ENCODE results near the gene GJC2. TPM values are rescaled to one million over a fixed set of nuclear protein-coding genes. Genes with fewer than 3 reads are reported as not detected.

GJC2 gene
- total RNA-seq, 2 experiments from 2014 or later: 1.1 to 1.2 TPM

DNA sequence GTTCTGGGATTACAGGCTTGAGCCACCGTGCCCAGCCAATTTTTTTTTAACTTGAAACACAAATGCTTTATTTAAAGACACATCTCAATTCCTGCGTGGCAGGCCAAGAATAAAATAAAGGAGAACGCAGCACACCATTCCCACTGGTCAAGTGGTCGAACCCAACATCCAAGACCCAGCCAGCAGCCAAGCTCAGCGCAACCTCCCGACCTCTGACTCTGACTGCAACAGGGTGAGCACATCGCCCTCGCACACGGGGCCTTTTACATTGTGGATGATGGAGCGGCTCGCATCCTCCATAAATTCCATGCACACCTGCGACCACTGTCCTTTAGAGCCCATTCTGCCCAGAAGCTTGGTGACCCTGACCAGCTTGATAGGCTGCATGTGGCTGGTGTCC is 15.1 kb upstream of the GJC2 start:
- DNase-seq: no peak
- H3K4me3 Mint-ChIP-seq: no peak overlapping the region
- H3K27me3 Mint-ChIP-seq: peaks cover 12% of the 10 kb centered on the region
- H3K27ac Mint-ChIP-seq: no peak overlapping the region
- no peaks in the 10 kb centered on the region for H3K9me3 Mint-ChIP-seq
- H3K4me1 Mint-ChIP-seq: peaks cover 7% of the 10 kb centered on the region
- no peaks in the 10 kb centered on the region for H3K36me3 Mint-ChIP-seq

DNA sequence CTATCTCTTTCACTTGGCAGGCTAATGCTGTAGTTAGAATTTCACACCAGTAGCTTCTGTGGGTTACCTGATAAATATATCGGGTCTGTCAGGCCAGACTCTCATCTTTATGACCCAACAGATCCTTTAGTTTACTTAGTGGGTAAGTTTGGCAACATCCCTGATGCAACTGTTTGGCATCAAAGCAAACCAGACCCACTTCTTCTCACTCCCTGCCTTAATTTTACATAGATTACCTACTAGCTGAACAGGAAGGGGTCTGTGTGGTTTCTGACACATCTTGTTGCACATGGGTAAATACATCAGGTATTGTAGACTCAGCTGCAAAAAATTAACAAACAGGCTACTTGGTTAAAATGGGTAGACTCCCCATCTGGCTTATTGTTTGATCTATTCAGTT is 12.8 kb upstream of the GJC2 start:
- DNase-seq: no peak
- Mint-ChIP-seq H3K4me1 (peaks cover 5% of the 10 kb centered on the region), H3K4me3 (no peak overlapping the region), H3K27ac (no peak overlapping the region), H3K36me3 (peaks cover 14% of the 10 kb centered on the region), H3K27me3 (no peaks in the 10 kb centered on the region), H3K9me3 (no peaks in the 10 kb centered on the region)

DNA sequence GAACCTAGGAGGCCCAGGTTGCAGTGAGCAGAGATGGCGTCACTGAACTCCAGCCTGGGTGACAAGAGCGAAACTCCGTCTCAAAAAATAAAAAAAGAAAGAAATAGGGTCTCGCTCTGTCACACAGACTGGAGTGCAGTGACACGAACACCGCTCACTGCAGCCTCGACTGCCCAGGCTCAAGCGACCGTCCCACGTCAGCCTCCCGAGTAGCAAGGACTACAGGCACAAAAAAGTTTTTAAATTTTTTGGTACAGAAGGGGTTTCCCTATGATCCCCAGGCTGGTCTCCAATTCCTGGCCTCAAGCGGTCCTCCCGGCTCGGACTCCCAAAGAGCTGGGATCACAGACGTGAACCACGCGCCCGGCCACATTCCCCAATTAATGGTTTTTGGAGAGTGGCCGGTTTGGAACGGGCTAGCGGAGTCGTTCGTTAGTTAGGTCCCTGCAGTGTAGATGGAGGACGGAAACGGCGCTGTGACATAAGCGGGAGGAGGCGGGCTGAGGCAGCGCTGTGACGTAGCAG is 10.3 kb upstream of the GJC2 start:
- peaks cover 28% of the 10 kb centered on the region for H3K4me1 Mint-ChIP-seq
- no peaks in the 10 kb centered on the region for H3K9me3 Mint-ChIP-seq
- no peak for DNase-seq
- H3K27me3 Mint-ChIP-seq: no peaks in the 10 kb centered on the region
- peak overlapping the region; percentile 99 for H3K27ac Mint-ChIP-seq
- peak overlapping the region; percentile 99 for H3K4me3 Mint-ChIP-seq
- H3K36me3 Mint-ChIP-seq: peaks cover 30% of the 10 kb centered on the region

DNA sequence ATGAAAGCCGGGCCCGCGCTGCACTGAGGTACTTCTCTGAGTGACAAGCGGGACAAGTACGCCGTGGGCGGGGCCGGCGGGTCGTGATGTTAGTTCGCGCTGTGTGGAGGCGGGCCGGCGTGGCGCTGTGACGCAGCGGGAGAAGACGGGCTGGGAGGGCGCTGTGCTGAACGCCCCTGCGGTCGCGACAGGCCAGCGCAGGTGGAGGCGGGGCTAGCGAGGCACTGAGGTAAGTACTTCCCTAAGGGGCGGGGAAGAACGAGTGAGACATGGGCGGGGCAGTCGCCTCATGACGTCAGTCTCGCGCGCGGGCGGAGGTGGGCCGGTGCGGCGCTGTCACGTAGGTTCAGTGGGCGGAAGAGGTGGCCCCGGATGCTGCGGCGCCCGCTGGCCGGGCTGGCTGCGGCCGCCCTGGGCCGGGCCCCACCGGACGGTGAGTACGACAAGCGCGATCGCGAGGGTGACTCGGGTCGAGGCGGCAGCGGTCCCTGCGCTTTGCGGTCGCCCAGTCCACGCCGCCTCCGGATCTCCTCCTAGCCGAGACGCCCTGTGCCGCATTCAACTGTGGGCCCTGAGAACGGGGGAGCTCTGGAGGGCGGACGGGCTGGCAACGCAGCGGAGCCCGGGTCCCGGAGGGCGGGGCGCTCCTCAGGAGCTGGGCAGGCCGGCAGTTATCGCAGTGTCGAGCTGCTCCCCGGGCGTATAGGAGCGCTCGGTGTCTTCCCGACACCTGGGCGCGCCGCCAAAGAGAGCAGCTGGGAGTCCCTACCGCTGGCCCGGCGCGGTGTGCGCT is 9.6 kb upstream of the GJC2 start, which contains the start of gene GUK1:
TSS of gene GUK1 (plus strand) at position 349 of the 793 bp plus-strand sequence. CDS start at position 373, 24 bp downstream.
- Mint-ChIP-seq H3K27ac (peak within 1 kb of the TSS; percentile 99), H3K36me3 (peaks cover 30% of the 10 kb centered on the region), H3K27me3 (no peaks in the 10 kb centered on the region), H3K4me1 (peaks cover 30% of the 10 kb centered on the region), H3K4me3 (peak within 1 kb of the TSS; percentile 99), H3K9me3 (no peaks in the 10 kb centered on the region)
- DNase-seq: peak; percentile 100

DNA sequence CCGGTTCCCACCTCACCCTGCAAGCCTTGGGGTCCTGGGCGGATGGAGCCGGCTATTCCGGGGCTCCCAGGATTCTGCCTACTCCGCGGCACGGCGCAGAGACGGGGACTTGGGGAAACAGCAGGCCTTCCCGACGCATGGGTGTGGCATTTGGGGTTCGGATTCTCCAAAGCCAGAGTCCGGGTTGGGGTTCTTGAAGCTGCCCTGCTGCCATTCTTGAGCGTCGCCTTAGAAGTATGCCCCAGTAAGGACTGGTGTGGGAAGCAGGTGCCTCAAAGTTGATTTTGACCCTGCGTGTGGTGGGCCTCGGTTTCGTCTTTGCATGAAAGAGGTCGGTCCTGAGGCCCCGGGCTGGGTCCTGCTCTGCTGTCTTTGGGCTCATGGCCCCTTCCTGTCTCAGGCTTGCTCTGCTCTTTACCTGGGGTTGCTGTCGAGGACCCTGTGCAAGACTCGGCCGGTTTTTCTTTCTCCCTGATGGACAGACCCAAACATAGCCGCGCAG is 9.0 kb upstream of the GJC2 start:
- Mint-ChIP-seq H3K36me3 (peaks cover 30% of the 10 kb centered on the region), H3K4me3 (peak overlapping the region; percentile 99), H3K9me3 (no peaks in the 10 kb centered on the region), H3K27me3 (no peaks in the 10 kb centered on the region), H3K27ac (peak overlapping the region; percentile 99), H3K4me1 (peaks cover 30% of the 10 kb centered on the region)
- no peak for DNase-seq

DNA sequence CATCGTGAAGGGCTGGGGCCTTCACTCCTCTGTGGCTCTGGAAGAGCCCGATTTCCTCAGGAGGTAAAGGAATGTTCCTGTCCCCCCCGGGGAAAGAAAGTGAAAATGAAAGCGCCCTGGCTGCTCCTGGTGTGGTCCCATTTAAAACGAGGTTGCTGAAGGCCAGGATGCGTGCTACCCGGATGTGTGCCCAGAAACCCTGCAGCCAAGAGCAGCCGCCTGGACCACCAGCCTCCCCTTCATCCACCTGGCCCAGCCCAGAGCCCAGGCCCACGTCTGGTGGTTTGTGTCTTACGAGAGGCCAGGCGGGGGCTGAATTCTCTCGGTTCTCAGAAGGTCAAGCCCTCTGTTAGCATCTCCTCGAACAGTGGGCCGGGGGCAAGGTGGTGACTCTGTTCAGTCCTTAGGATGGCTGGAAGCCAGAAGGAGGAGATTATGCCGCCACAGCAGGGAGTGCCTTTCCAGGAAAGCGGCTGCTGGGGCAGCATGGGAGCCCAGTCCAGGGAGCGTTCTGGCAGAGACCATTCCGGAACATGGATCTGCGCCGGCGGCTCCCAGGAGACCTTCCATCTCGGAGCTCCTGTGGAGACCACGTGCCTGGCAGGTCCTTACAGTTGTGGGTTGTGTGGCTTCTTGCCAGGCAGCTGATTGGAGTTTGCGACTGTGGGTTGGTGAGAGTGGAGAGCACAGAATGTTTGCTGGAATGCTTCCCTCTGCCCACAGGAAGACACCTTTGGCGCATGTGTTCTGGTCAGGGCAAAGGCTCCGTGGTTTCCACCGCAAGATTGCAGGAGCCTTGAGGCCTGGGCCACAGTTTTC is 8.3 kb upstream of the GJC2 start:
- Mint-ChIP-seq H3K4me1 (peaks cover 30% of the 10 kb centered on the region), H3K4me3 (peak overlapping the region; percentile 99), H3K9me3 (no peaks in the 10 kb centered on the region), H3K27ac (peak overlapping the region; percentile 99), H3K27me3 (no peaks in the 10 kb centered on the region), H3K36me3 (peaks cover 30% of the 10 kb centered on the region)
- peak; percentile 45 for DNase-seq

DNA sequence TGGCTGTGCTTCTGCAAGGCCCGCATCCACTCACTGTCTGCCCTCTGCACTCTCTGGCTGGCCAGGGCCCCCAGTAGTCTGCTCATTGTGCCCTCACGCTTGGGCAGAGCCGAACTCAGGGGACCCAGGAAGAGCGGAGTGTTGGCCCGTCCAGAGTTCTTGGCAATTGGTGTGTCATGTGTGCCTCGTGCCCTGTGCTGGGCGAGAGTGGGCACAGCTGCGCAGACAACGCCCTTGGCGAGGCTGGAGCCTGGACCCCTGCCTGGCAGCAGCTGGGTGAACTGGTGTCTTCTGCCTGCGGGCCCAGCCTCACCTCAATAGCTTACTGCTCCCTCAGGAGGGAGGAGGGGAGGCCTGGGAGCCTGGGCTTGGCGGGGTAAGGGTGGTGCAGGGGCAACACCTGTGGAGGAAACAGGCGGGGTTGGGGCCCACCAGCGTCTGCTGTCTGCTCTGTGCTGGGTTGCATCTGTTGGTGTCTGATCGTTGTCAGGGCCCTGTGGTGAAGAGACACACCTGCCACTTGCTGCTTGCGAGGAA is 7.5 kb upstream of the GJC2 start:
- Mint-ChIP-seq H3K9me3 (no peaks in the 10 kb centered on the region), H3K4me1 (peaks cover 26% of the 10 kb centered on the region), H3K27me3 (no peaks in the 10 kb centered on the region), H3K36me3 (peaks cover 30% of the 10 kb centered on the region), H3K27ac (peak overlapping the region; percentile 99), H3K4me3 (peak overlapping the region; percentile 99)
- no peak for DNase-seq

DNA sequence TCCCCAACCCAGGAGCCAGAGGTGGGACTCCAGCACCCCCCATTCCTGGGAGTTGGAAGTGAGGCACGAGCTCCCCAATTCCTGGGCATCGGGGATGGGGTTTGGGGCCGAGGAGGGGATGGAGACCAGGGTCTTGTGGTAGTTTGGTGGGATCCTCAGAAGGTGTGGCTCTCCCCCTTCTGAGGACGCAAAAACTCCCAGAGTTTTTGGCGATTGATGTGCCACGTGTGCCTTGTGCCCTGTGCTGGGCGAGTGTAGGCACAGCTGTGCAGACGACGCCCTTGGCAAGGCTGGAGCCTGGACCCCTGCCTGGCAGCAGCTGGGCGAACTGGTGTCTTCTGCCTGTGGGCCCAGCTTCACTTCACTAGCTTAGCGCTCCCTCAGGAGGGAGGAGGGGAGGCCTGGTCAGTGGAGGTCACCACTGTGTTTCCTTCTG is 7.0 kb upstream of the GJC2 start:
- peaks cover 30% of the 10 kb centered on the region for H3K36me3 Mint-ChIP-seq
- no peak for DNase-seq
- peak overlapping the region; percentile 99 for H3K27ac Mint-ChIP-seq
- no peaks in the 10 kb centered on the region for H3K27me3 Mint-ChIP-seq
- no peaks in the 10 kb centered on the region for H3K9me3 Mint-ChIP-seq
- peak overlapping the region; percentile 99 for H3K4me3 Mint-ChIP-seq
- peaks cover 26% of the 10 kb centered on the region for H3K4me1 Mint-ChIP-seq

DNA sequence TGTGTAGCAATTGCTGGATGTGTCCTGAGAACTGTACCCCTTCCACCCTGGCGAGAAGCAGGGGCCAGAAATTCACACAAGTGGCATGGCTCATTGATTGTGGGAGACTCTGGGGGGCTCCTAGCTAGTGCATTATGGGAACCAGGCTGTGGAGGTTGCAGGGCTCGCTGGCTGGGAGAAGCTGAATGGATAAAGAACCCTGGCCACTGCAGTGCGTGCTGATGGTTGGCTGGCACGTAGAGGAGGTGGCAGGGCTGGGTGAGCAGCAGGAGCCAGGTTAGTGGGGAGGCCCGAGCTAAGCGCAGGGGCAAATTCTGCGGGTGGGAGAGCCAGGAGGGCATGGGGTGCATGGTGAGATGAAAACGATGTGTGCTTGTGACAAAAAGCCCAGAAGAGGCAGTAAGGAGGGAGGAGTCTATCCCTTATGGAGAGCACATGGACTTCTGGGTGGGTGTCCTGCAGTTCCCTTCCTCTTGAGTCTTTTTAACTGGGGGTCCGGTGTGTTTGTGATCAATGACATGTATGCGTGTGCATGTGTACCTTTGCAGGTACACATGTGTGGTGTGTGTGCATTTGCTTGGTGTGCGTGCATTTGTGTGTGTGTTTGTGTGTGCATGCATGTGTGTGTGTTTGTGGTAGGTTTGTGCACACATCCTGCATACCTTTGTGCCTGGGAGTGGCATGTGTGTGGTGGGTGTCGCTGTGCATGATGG is 6.1 kb upstream of the GJC2 start:
- no peak for DNase-seq
- H3K4me1 Mint-ChIP-seq: peaks cover 26% of the 10 kb centered on the region
- peaks cover 30% of the 10 kb centered on the region for H3K36me3 Mint-ChIP-seq
- H3K4me3 Mint-ChIP-seq: peak overlapping the region; percentile 99
- no peaks in the 10 kb centered on the region for H3K9me3 Mint-ChIP-seq
- H3K27me3 Mint-ChIP-seq: no peaks in the 10 kb centered on the region
- peak overlapping the region; percentile 60 for H3K27ac Mint-ChIP-seq

DNA sequence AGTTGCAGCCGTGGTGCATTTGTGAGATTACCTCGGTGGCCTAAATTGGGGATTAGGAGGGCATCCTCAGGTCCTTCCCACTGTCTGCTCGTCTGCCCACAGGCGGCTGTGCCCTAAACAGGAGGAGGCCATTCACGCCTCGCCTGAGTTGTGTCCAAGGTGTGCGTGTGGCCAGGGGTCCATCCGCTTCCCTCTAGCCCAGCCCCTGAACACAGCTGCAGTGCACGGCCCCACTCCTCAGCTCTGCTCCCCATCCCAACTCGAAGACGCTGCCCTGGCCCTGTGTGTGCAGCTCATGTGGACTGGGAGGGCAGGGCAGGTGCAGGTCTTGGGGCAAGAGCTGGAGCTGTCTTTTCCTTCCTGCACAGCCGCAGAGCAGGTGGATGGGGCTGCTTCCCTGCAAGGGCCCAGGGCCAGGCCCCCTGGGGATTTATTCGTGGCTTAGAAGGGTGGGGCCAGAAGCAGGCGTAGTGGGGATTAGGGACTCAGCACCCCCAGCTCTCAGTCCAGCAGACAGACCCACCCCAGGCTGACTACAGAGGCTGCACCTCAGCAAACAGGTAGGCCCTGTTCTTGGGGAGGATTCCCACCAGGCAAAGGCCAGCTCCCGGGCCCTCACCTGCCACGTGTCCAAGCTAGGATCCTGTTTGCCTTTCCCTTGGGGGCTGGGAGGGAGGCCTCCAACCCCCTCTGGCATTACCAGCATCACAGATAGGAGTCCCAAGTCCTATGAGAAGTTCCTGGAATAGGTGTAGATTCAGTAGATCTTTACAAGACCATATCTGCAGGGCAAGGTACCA is 5.3 kb upstream of the GJC2 start:
- Mint-ChIP-seq H3K27me3 (no peaks in the 10 kb centered on the region), H3K4me3 (peak overlapping the region; percentile 6), H3K36me3 (peaks cover 30% of the 10 kb centered on the region), H3K4me1 (peaks cover 26% of the 10 kb centered on the region), H3K27ac (no peak overlapping the region), H3K9me3 (no peaks in the 10 kb centered on the region)
- DNase-seq: no peak

DNA sequence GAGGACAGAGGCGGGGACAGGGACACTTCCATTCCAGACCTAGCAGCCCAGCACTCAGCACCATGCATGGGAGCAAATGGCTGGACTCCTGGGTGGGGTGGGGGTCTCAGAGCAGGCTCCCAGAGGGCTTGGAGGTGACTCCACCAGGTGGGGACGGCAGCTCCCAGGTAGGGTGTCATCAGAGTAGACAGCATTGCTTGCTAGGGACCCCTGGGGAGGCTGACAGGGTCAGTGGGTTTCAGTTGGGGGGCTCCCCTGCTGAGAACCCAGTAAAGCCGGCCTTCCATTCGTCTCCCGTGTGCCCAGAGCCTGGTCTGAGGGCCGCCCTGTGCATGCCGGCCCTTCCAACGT is 4.8 kb upstream of the GJC2 start:
- no peak for DNase-seq
- H3K27me3 Mint-ChIP-seq: no peaks in the 10 kb centered on the region
- H3K4me3 Mint-ChIP-seq: no peak overlapping the region
- no peak overlapping the region for H3K27ac Mint-ChIP-seq
- H3K4me1 Mint-ChIP-seq: peaks cover 25% of the 10 kb centered on the region
- H3K36me3 Mint-ChIP-seq: peaks cover 30% of the 10 kb centered on the region
- no peaks in the 10 kb centered on the region for H3K9me3 Mint-ChIP-seq

DNA sequence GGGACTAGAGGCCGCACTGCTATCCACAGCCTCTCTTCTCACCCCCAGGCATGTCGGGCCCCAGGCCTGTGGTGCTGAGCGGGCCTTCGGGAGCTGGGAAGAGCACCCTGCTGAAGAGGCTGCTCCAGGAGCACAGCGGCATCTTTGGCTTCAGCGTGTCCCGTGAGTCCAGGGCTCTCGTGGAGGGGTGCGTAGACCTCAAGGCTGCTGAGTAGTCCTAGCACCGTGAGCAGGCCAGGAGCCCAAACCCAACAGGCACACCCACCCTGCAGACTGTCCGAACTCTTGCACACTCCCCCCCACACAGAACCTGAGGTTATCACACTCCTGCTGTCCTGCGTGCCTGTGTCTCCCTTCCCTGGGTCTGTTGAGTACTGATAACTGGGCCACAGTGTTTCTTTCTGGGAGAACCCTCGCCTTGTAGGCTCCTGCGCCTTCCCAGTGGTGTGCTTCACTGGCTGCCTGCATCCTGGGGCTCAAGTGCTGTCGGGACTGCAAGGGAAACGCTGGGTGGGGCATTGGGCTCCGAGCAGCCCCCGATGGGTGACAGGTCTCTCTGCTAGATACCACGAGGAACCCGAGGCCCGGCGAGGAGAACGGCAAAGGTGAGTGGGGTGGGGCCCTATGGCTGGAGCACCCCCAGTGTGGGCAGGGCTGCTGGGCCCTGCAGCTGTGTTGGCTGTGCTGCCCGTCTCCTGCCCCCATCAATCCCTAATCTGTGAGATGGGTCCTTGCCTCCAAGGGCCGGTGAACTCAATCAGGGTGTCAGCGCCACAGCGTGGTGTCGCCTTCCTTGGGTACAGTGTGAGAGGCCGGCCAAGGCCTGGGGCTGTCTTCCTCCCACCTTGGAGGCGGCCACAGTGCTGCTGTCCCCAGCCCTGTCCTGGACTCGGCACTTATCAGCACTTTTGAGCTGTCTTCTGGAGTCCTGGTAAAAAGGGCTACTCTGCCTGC is 4.0 kb upstream of the GJC2 start:
- H3K36me3 Mint-ChIP-seq: peaks cover 27% of the 10 kb centered on the region
- DNase-seq: no peak
- H3K4me1 Mint-ChIP-seq: peaks cover 25% of the 10 kb centered on the region
- H3K27ac Mint-ChIP-seq: no peak overlapping the region
- no peaks in the 10 kb centered on the region for H3K27me3 Mint-ChIP-seq
- H3K4me3 Mint-ChIP-seq: no peak overlapping the region
- H3K9me3 Mint-ChIP-seq: no peaks in the 10 kb centered on the region
